Sigmoid colon (tissue), 7 donors: ENCODE data around the gene ARIH1. TPM values are rescaled to one million over a fixed set of nuclear protein-coding genes. Genes with fewer than 3 reads are reported as not detected.

Experiments
- DNase-seq: peaks from one replicate; pipeline ENCODE4 v3.0.0-alpha.2; 2019
- H3K27ac ChIP-seq, 4 donors: fragments of 200-600 bp; sonication (generic); one replicate each; pipeline ENCODE4 v1.5.1; 2016 to 2019; ENCODE audit warnings: mild to moderate bottlenecking in 1 of 4
- H3K27me3 ChIP-seq, 3 donors: fragments of 200-600 bp; sonication (generic); one replicate each; pipeline ENCODE4 v1.5.1; 2019; ENCODE audit warnings: mild to moderate bottlenecking in 1 of 3
- H3K36me3 ChIP-seq, 4 donors: fragments of 200-600 bp; sonication (generic); one replicate each; pipeline ENCODE4 v1.5.1; 2016 to 2019
- H3K4me1 ChIP-seq, 4 donors: fragments of 200-600 bp; sonication (generic); one replicate each; pipeline ENCODE4 v1.5.1; 2017 to 2019
- H3K4me3 ChIP-seq, 4 donors: fragments of 200-600 bp; sonication (generic); one replicate each; pipeline ENCODE4 v1.5.1; 2017 to 2019; ENCODE audit warnings: mild to moderate bottlenecking in 2 of 4, moderate library complexity in 1 of 4
- H3K9me3 ChIP-seq, 4 donors: fragments of 200-600 bp in 3 of 4; sonication (generic) in 3 of 4; one replicate each; pipeline versions ENCODE4 v1.5.1 to v1.6.1; 2013 to 2019
- CTCF ChIP-seq, 4 experiments: fragments of 450-650 bp in 3 of 4; fragments of 200-600 bp in 1 of 4; IDR thresholded peaks; one replicate each; pipeline ENCODE4 v1.5.1; 2016 to 2019; ENCODE audit warnings: antibody characterized with exemption in 4 of 4, mild to moderate bottlenecking in 3 of 4, moderate library complexity in 2 of 4
- EP300 ChIP-seq, 4 donors: sonication (generic); formaldehyde crosslinking; IDR thresholded peaks; one replicate each; pipeline ENCODE4 v1.6.1; 2017; ENCODE audit warnings: antibody characterized with exemption in 4 of 4
- POLR2A ChIP-seq, 2 donors: fragments of 450-650 bp; IDR thresholded peaks; one replicate each; pipeline ENCODE4 v1.6.1; 2016; ENCODE audit warnings: antibody characterized with exemption in 2 of 2, mild to moderate bottlenecking in 2 of 2, moderate library complexity in 2 of 2
- POLR2AphosphoS5 ChIP-seq, 4 donors: sonication (generic); formaldehyde crosslinking; IDR thresholded peaks; one replicate each; pipeline ENCODE4 v1.6.1; 2017; ENCODE audit warnings: antibody characterized with exemption in 4 of 4
- WGBS, 2 donors: extraction: QIAGEN DNeasy Blood & Tissue Kit; methylation state at CpG; one replicate each; pipeline ENCODE4 v1.1.7; 2013; 5-methylcytosine and 5-hydroxymethylcytosine counted together
- intact Hi-C: fragments of 100-400 bp; cut with DNase I; formaldehyde crosslinking; loops from one replicate; pipeline ENCODE4 v1.15.1; 2023
- polyA plus RNA-seq, 3 donors: library from polyadenylated mRNA; stranded (reverse); fragments of 200-250 nt; gene quantifications; one replicate each; pipeline ENCODE4 v1.2.3, GENCODE V29; 2013
- total RNA-seq, 4 donors: library from RNA; depleted of rRNA; stranded (reverse); fragments of >200 nt; gene quantifications; one replicate each; pipeline ENCODE4 v1.1.0, GENCODE V29; 2016
- donor health status: healthy with polysubstance abuse.
- donor health status: Bipolar disorder and iron deficiency.
- donor health status: healthy.

The ARIH1 gene
- total and polyA plus RNA-seq, 7 donors: 10.8 to 69.5 (median 36.4) TPM

- WGBS, 2 donors: 96 to 97% methylated on average over 2 of the region's 2 CpGs
- TF ChIP-seq POLR2AphosphoS5 (IDR thresholded peaks at IDR 0.05) (no peak), POLR2A (IDR thresholded peaks at IDR 0.05) (no peak), EP300 (IDR thresholded peaks at IDR 0.05) (no peak), CTCF (IDR thresholded peaks at IDR 0.05) (no peak)
These were observed 88.7 kb downstream of the ARIH1 start for GRCh38 chr15:72562878-72563277.

GRCh38 chr15:72564091-72564490 is 90.0 kb downstream of the ARIH1 start:
- intact Hi-C loops: no loop called here
- Histone ChIP-seq H3K4me1 (no peaks in the 10 kb centered on the region), H3K27ac (no peak overlapping the region), H3K9me3 (no peaks in the 10 kb centered on the region), H3K4me3 (no peak overlapping the region), H3K27me3 (no peaks in the 10 kb centered on the region), H3K36me3 (peaks cover 0 to 51% (median 3%) of the 10 kb centered on the region in 4 donors)
- TF ChIP-seq CTCF (IDR thresholded peaks at IDR 0.05) (no peak), EP300 (IDR thresholded peaks at IDR 0.05) (no peak), POLR2AphosphoS5 (IDR thresholded peaks at IDR 0.05) (no peak), POLR2A (IDR thresholded peaks at IDR 0.05) (no peak)
- no peak for DNase-seq
- 89 to 92% methylated on average over 1 of the region's 1 CpG for WGBS, 2 donors

More at GRCh38 chr15:72562878-72563277, 88.7 kb downstream of the ARIH1 start:
- Histone ChIP-seq H3K36me3 (peaks cover 0 to 47% (median 3%) of the 10 kb centered on the region in 4 donors), H3K9me3 (no peaks in the 10 kb centered on the region), H3K27me3 (no peaks in the 10 kb centered on the region), H3K4me3 (no peak overlapping the region), H3K4me1 (no peaks in the 10 kb centered on the region), H3K27ac (peak overlapping the region in 1 of 4 donors; percentile 1)
- intact Hi-C loops: no loop called here
- no peak for DNase-seq

GRCh38 chr15:72566973-72567372 is 92.8 kb downstream of the ARIH1 start:
- Histone ChIP-seq H3K27me3 (no peaks in the 10 kb centered on the region), H3K36me3 (peaks cover 3 to 70% (median 7%) of the 10 kb centered on the region in 4 donors), H3K9me3 (no peaks in the 10 kb centered on the region), H3K4me3 (no peak overlapping the region), H3K4me1 (no peaks in the 10 kb centered on the region), H3K27ac (no peak overlapping the region)
- WGBS, 2 donors: 14 to 63% methylated on average over 1 of the region's 1 CpG
- no peak for TF ChIP-seq EP300 (IDR thresholded peaks at IDR 0.05)
- no peak for TF ChIP-seq CTCF (IDR thresholded peaks at IDR 0.05)
- TF ChIP-seq POLR2A (IDR thresholded peaks at IDR 0.05): no peak
- no peak for TF ChIP-seq POLR2AphosphoS5 (IDR thresholded peaks at IDR 0.05)
- intact Hi-C loops: no loop called here
- DNase-seq: no peak

GRCh38 chr15:72570059-72570458 is 95.9 kb downstream of the ARIH1 start:
- H3K36me3 ChIP-seq: peaks cover 7 to 80% (median 10%) of the 10 kb centered on the region in 4 donors
- no peak for DNase-seq
- H3K9me3 ChIP-seq: no peaks in the 10 kb centered on the region
- 89 to 91% methylated on average over 1 of the region's 1 CpG for WGBS, 2 donors
- H3K27me3 ChIP-seq: no peaks in the 10 kb centered on the region
- TF ChIP-seq POLR2A (IDR thresholded peaks at IDR 0.05): no peak
- no peak for TF ChIP-seq POLR2AphosphoS5 (IDR thresholded peaks at IDR 0.05)
- no peak for TF ChIP-seq EP300 (IDR thresholded peaks at IDR 0.05)
- H3K4me1 ChIP-seq: no peaks in the 10 kb centered on the region
- no peak overlapping the region for H3K4me3 ChIP-seq
- no peak overlapping the region for H3K27ac ChIP-seq
- intact Hi-C loops: no loop called here

GRCh38 chr15:72579814-72580213 is 105.7 kb downstream of the ARIH1 start:
- Histone ChIP-seq H3K27ac (no peak overlapping the region), H3K4me1 (no peaks in the 10 kb centered on the region), H3K9me3 (no peaks in the 10 kb centered on the region), H3K4me3 (no peak overlapping the region), H3K36me3 (peaks cover 5 to 93% (median 21%) of the 10 kb centered on the region in 4 donors), H3K27me3 (no peaks in the 10 kb centered on the region)
- no peak for TF ChIP-seq CTCF (IDR thresholded peaks at IDR 0.05)
- no peak for TF ChIP-seq EP300 (IDR thresholded peaks at IDR 0.05)
- TF ChIP-seq POLR2AphosphoS5 (IDR thresholded peaks at IDR 0.05): no peak
- no peak for TF ChIP-seq POLR2A (IDR thresholded peaks at IDR 0.05)
- intact Hi-C loops: no loop called here
- 96 to 98% methylated on average over 3 of the region's 3 CpGs for WGBS, 2 donors
- no peak for DNase-seq
